Neural cell (in vitro differentiated cells): ENCODE data around the gene MKRN1.

ENCODE experiments used
- CTCF ChIP-seq: fragments of 450-650 bp; IDR thresholded peaks from 2 replicates; pipeline ENCODE4 v1.5.1; 2014; ENCODE audit warnings: antibody characterized with exemption, mild to moderate bottlenecking, moderate library complexity; ENCODE audit not compliant: poor library complexity, severe bottlenecking
- EZH2 ChIP-seq: fragments of 200-600, 300-800 bp; shearing (Covaris generic), sonication (generic); IDR thresholded peaks from 2 replicates; pipeline ENCODE4 v1.6.1; 2014; ENCODE audit warnings: antibody characterized with exemption, low read length, borderline replicate concordance, mild to moderate bottlenecking; ENCODE audit not compliant: insufficient read depth, poor library complexity, severe bottlenecking
- MXI1 ChIP-seq: fragments of 450-650 bp; conservative IDR thresholded peaks from 2 replicates; pipeline ENCODE4 v1.6.1; 2014; ENCODE audit warnings: antibody characterized with exemption, mild to moderate bottlenecking; ENCODE audit not compliant: poor library complexity, severe bottlenecking
- POLR2AphosphoS5 ChIP-seq: IDR thresholded peaks from 2 replicates; pipeline ENCODE4 v1.6.1; 2012

- TF ChIP-seq EZH2, result no peak
- no peak for TF ChIP-seq CTCF
- no peak for TF ChIP-seq MXI1
- no peak for TF ChIP-seq POLR2AphosphoS5
These were observed 27.6 kb downstream of the MKRN1 start for GRCh38 chr7:140451716-140452115.
